ENCODE results near the gene CKB. TPM values are rescaled to one million over a fixed set of nuclear protein-coding genes. Genes with fewer than 3 reads are reported as not detected.

The CKB gene
- total RNA-seq, 1 experiment from 2014 or later, result 28.2 TPM

DNA sequence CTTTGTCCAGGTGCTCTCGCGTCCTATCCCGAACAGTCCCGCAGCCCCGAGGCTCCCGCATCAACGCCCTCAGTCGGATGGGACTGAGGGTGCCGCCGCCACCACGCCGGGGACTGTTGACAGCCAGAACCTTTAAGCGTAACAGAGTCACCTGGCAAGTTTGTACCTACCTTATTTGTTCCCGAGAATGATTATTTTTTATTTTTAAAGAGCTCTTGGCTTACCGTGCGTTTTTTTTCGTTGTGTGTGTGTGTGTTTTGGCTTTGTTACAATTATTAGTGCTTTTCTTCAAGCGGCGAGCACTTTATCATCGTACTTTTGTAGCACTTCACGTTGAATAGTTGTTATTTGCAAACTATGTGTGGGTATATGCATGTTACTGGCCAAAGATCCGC lies 40.6 kb upstream of the CKB start:
- no TSS peak for BruUV-seq (replicated peaks)
- no peak for DNase-seq
- CTCF ChIA-PET, result no interaction called here

DNA sequence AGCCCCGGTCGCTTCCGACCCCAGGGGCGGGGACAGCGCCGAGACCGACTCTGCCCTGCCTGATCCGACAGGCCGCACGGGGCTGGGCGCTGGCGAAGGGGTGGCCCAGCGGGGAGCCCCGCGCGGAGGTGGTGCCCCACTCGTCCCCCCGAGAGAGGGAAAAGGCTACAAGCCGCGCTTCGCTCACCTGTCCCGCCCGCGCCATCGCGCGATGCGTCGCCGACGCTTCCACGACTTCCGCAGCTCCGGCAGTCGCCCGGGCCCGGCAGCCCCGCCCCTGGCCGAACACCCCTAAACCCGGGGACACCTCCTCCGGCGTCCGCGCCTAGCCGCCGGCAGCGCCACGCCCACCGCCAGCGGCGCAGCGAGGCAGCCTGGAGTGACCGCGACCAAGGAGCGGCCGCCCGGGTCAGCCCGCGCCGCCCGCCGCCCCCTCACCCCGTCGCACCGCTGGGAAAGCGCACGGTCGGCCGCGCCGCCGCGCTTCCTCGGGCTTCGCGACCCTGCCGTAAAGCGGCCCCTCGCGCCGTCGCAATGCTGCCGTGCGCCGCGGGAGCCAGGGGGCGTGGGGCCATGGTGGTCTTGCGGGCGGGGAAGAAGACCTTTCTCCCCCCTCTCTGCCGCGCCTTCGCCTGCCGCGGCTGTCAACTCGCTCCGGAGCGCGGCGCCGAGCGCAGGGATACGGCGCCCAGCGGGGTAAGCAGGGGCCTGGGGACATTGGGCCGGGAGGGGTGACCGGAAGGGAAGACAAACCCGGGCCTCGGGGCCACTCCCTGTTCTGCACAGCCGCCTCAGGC lies 40.0 kb upstream of the CKB start, which contains the start of the genes BAG5 and COA8:
BAG5 (minus strand) TSS at position 229 of the 797 bp plus-strand sequence. CDS start 1,493 bp downstream, outside the sequence.
COA8 (plus strand) TSS at position 532 of the 797 bp plus-strand sequence; CDS start at position 574, 42 bp downstream.
- H3K9me3 Mint-ChIP-seq (ENCODE audit: low read depth, unreplicated experiment), result no peaks in the 10 kb centered on the region
- TF ChIP-seq, protein P1, sequence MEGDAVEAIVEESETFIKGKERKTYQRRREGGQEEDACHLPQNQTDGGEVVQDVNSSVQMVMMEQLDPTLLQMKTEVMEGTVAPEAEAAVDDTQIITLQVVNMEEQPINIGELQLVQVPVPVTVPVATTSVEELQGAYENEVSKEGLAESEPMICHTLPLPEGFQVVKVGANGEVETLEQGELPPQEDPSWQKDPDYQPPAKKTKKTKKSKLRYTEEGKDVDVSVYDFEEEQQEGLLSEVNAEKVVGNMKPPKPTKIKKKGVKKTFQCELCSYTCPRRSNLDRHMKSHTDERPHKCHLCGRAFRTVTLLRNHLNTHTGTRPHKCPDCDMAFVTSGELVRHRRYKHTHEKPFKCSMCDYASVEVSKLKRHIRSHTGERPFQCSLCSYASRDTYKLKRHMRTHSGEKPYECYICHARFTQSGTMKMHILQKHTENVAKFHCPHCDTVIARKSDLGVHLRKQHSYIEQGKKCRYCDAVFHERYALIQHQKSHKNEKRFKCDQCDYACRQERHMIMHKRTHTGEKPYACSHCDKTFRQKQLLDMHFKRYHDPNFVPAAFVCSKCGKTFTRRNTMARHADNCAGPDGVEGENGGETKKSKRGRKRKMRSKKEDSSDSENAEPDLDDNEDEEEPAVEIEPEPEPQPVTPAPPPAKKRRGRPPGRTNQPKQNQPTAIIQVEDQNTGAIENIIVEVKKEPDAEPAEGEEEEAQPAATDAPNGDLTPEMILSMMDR (IDR thresholded peaks at IDR 0.05; ENCODE audit: unreplicated experiment), result no peak
- H3K36me3 Mint-ChIP-seq (ENCODE audit: insufficient read depth, unreplicated experiment), result peaks cover 55% of the 10 kb centered on the region
- CTCF ChIA-PET, result interaction anchor here (1.6 to 1.7 kb wide), 2 partner anchors 10 to 16 kb away, joined by 4 to 5 read pairs; no protein-coding TSS in a partner anchor
- no TSS peak for BruUV-seq (replicated peaks)
- H3K27ac Mint-ChIP-seq (ENCODE audit: unreplicated experiment), result peak within 1 kb of the TSS; percentile 91
- H3K27me3 Mint-ChIP-seq (ENCODE audit: unreplicated experiment), result no peaks in the 10 kb centered on the region
- DNase-seq, result peak; percentile 86
- intact Hi-C loops (cut with micrococcal nuclease; ENCODE audit: unreplicated experiment), result no loop called here
- H3K4me1 Mint-ChIP-seq (ENCODE audit: low read depth, unreplicated experiment), result peaks cover 23% of the 10 kb centered on the region
- H3K4me3 Mint-ChIP-seq (ENCODE audit: low read depth, unreplicated experiment), result peak within 1 kb of the TSS; percentile 98

More for the DNA sequence above, 40.6 kb upstream of the CKB start:
- H3K4me3 Mint-ChIP-seq (ENCODE audit: low read depth, unreplicated experiment), result peak overlapping the region; percentile 98
- intact Hi-C loops (cut with micrococcal nuclease; ENCODE audit: unreplicated experiment), result no loop called here
- H3K27ac Mint-ChIP-seq (ENCODE audit: unreplicated experiment), result peak overlapping the region; percentile 61
- H3K27me3 Mint-ChIP-seq (ENCODE audit: unreplicated experiment), result no peaks in the 10 kb centered on the region
- peaks cover 52% of the 10 kb centered on the region for H3K36me3 Mint-ChIP-seq (ENCODE audit: insufficient read depth, unreplicated experiment)
- no peaks in the 10 kb centered on the region for H3K9me3 Mint-ChIP-seq (ENCODE audit: low read depth, unreplicated experiment)
- peaks cover 23% of the 10 kb centered on the region for H3K4me1 Mint-ChIP-seq (ENCODE audit: low read depth, unreplicated experiment)
- TF ChIP-seq, protein P1 (IDR thresholded peaks at IDR 0.05; ENCODE audit: unreplicated experiment), result no peak

DNA sequence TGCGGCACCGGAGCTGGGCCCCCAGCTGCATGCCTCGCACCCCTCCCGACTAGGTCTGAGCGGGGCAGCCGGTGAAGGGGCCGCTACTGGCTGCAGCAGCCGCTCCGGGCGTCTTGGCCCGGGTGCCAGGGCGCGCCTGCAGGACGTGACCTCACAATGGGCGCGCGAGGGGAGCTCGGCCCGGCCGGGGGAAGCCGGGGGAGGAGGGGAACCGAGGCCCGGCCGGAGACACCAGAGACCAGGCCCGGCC lies 39.5 kb upstream of the CKB start:
- no peaks in the 10 kb centered on the region for H3K27me3 Mint-ChIP-seq (ENCODE audit: unreplicated experiment)
- DNase-seq, result no peak
- no TSS peak for BruUV-seq (replicated peaks)
- H3K27ac Mint-ChIP-seq (ENCODE audit: unreplicated experiment), result peak overlapping the region; percentile 91
- CTCF ChIA-PET, result interaction anchor here (1.6 to 1.7 kb wide), 2 partner anchors 9 to 15 kb away, joined by 4 to 5 read pairs; no protein-coding TSS in a partner anchor
- peaks cover 23% of the 10 kb centered on the region for H3K4me1 Mint-ChIP-seq (ENCODE audit: low read depth, unreplicated experiment)
- H3K36me3 Mint-ChIP-seq (ENCODE audit: insufficient read depth, unreplicated experiment), result peaks cover 55% of the 10 kb centered on the region
- TF ChIP-seq, protein P1 (IDR thresholded peaks at IDR 0.05; ENCODE audit: unreplicated experiment), result no peak
- intact Hi-C loops (cut with micrococcal nuclease; ENCODE audit: unreplicated experiment), result no loop called here
- H3K4me3 Mint-ChIP-seq (ENCODE audit: low read depth, unreplicated experiment), result peak overlapping the region; percentile 98
- no peaks in the 10 kb centered on the region for H3K9me3 Mint-ChIP-seq (ENCODE audit: low read depth, unreplicated experiment)

DNA sequence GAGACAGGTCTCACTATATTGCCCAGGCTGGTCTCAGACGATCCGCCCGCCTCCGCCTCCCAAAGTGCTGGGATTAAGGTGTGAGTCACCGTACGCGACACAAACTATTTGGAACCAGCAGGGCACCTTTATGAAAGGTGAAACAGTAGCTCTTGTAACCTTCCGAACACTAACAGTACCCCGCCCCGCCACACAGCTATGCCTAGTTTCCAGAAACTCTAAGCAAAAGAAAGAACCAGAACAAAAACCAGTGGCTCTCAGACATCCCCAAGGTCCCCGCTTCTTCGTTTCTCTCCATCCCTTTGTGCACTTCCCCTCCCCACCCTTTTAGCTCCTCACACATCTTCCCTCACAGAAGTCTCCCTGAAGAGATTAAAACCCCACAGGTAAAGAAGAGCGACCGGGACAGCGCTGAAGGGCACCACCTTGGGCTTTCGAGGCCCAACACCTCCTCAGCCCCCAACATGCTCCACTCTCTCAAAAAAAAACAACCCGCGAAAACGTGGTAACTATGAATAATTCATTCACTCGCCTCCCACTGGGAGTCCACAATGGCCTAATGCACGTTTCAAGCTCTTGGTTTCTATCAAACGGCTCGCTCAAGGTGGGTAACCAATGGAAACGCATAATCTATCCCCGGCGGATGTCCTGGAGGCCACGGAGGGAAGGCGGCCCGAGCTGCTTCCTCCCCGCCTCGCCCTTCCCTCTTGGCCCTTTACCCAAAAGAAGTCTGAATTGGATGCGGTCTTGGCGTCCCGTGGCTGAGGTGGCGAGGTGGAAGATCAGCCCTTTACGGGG lies 39.0 kb upstream of the CKB start:
- Mint-ChIP-seq H3K27me3 (ENCODE audit: unreplicated experiment) (no peaks in the 10 kb centered on the region), H3K27ac (ENCODE audit: unreplicated experiment) (peak overlapping the region; percentile 91), H3K9me3 (ENCODE audit: low read depth, unreplicated experiment) (no peaks in the 10 kb centered on the region), H3K36me3 (ENCODE audit: insufficient read depth, unreplicated experiment) (peaks cover 55% of the 10 kb centered on the region), H3K4me1 (ENCODE audit: low read depth, unreplicated experiment) (peaks cover 23% of the 10 kb centered on the region), H3K4me3 (ENCODE audit: low read depth, unreplicated experiment) (peak overlapping the region; percentile 98)
- TF ChIP-seq, protein P1 (IDR thresholded peaks at IDR 0.05; ENCODE audit: unreplicated experiment), result no peak
- no TSS peak for BruUV-seq (replicated peaks)
- intact Hi-C loops (cut with micrococcal nuclease; ENCODE audit: unreplicated experiment), result no loop called here
- DNase-seq, result peak; percentile 31
- CTCF ChIA-PET, result interaction anchor here (0.6 to 1.7 kb wide), 4 partner anchors 9 to 415 kb away, joined by 3 to 5 read pairs (median 4); no protein-coding TSS in a partner anchor
